Gastrocnemius medialis (tissue), 4 donors: ENCODE results near the gene ACLY. TPM values are rescaled to one million over a fixed set of nuclear protein-coding genes. Genes with fewer than 3 reads are reported as not detected.
A peak's percentile ranks its signal among the peaks of the same experiment; 100 is the strongest.
"Not testable (repeated sequence)": the region's sequence is repeated elsewhere in the genome, so short reads cannot be mapped to it uniquely, and the experiment has no call there.

Experiments used
- ATAC-seq, 2 donors: fragments of 150-250 bp; one replicate each; pipeline ENCODE4 v1.9.1; 2016
- DNase-seq, 2 donors: peaks; one replicate each; pipeline ENCODE4 v3.0.0-alpha.2; 2019
- H3K27ac ChIP-seq, 4 donors: fragments of 200-600 bp; sonication (generic); 1 replicate in 1 of 4; 2 replicates in 3 of 4; pipeline ENCODE4 v1.5.1; 2016 to 2018; ENCODE audit warnings: mild to moderate bottlenecking in 2 of 4, moderate library complexity in 1 of 4
- H3K27me3 ChIP-seq, 3 donors: fragments of 200-600 bp; sonication (generic) in 2 of 3; 1 replicate in 1 of 3; 2 replicates in 2 of 3; pipeline versions ENCODE4 v1.5.1 to v1.6.0; 2016 to 2019; ENCODE audit warnings: mild to moderate bottlenecking in 1 of 3, moderate library complexity in 1 of 3
- H3K36me3 ChIP-seq, 2 donors: fragments of 200-600 bp; sonication (generic) in 1 of 2; one replicate each; pipeline ENCODE4 v1.5.1; 2017 to 2018
- H3K4me1 ChIP-seq, 2 donors: fragments of 200-600 bp; sonication (generic) in 1 of 2; one replicate each; pipeline ENCODE4 v1.5.1; 2016 to 2017; ENCODE audit warnings: mild to moderate bottlenecking in 2 of 2
- H3K4me3 ChIP-seq, 4 donors: fragments of 200-600 bp; sonication (generic) in 3 of 4; 1 replicate in 1 of 4; 2 replicates in 3 of 4; pipeline ENCODE4 v1.5.1; 2016 to 2019; ENCODE audit warnings: mild to moderate bottlenecking in 2 of 4
- H3K9me3 ChIP-seq, 3 donors: fragments of 200-600 bp; sonication (generic) in 2 of 3; 1 replicate in 1 of 3; 2 replicates in 2 of 3; pipeline ENCODE4 v1.5.1; 2016 to 2019
- CTCF ChIP-seq, 5 experiments: fragments of 450-650 bp in 3 of 5; fragments of 200-600 bp in 2 of 5; sonication (generic) in 2 of 5; IDR thresholded peaks in 4 of 5; conservative IDR thresholded peaks in 1 of 5; 1 replicate in 4 of 5; 2 replicates in 1 of 5; pipeline ENCODE4 v1.5.1; 2016 to 2019; ENCODE audit warnings: antibody characterized with exemption in 5 of 5, mild to moderate bottlenecking in 3 of 5, moderate library complexity in 3 of 5
- POLR2A ChIP-seq, 2 donors: fragments of 450-650 bp; IDR thresholded peaks; one replicate each; pipeline ENCODE4 v1.6.1; 2017; ENCODE audit warnings: antibody characterized with exemption in 2 of 2, mild to moderate bottlenecking in 2 of 2, moderate library complexity in 2 of 2
- in situ Hi-C, 4 donors: fragments of 200-750 bp; cut with MboI; loops; one replicate each; pipeline versions ENCODE4 v1.15.0 to v1.8.0; 2017; ENCODE audit warnings: low sequenced_read_pairs in 4 of 4
- intact Hi-C: fragments of 100-400 bp; cut with DNase I; formaldehyde crosslinking; loops from one replicate; pipeline ENCODE4 v1.15.1; 2023; ENCODE audit warnings: low total_unique reads
- total RNA-seq, 4 donors: library from RNA; depleted of rRNA; stranded (reverse); fragments of >200 nt; gene quantifications; one replicate each; pipeline versions ENCODE4 v1.1.0 to v1.2.3, GENCODE V29; 2016

ACLY gene
- total RNA-seq, 4 donors from 2014 or later: 20.8 to 35.0 (median 30.7) TPM

- ATAC-seq: peak; percentile 40 to 72
- no peak for TF ChIP-seq POLR2A (IDR thresholded peaks at IDR 0.05)
- no peak for TF ChIP-seq CTCF (IDR thresholded peaks at IDR 0.05 in 4 of 5, conservative IDR thresholded peaks at IDR 0.05 in 1 of 5)
- Histone ChIP-seq H3K4me1 (peaks cover 19 to 21% of the 10 kb centered on the region in 2 donors), H3K27me3 (no peaks in the 10 kb centered on the region), H3K9me3 (no peaks in the 10 kb centered on the region), H3K4me3 (no peak overlapping the region), H3K36me3 (no peaks in the 10 kb centered on the region), H3K27ac (peak overlapping the region; percentile 19 to 72 (median 48))
- peak in 1 of 2 donors; percentile 58 for DNase-seq
- in situ Hi-C loops: no loop called here
- intact Hi-C loops: no loop called here
These were observed 19.5 kb upstream of the ACLY start for GRCh38 chr17:41937970-41938954.

GRCh38 chr17:41935641-41936040 is 16.9 kb upstream of the ACLY start:
- ATAC-seq (no peak), DNase-seq (no peak)
- H3K4me1 ChIP-seq: peaks cover 19 to 21% of the 10 kb centered on the region in 2 donors
- H3K27me3 ChIP-seq: no peaks in the 10 kb centered on the region
- TF ChIP-seq POLR2A (IDR thresholded peaks at IDR 0.05) (no peak), CTCF (IDR thresholded peaks at IDR 0.05 in 4 of 5, conservative IDR thresholded peaks at IDR 0.05 in 1 of 5) (no peak)
- H3K4me3 ChIP-seq: no peak overlapping the region
- in situ Hi-C loops: no loop called here
- H3K27ac ChIP-seq: no peak overlapping the region
- no peaks in the 10 kb centered on the region for H3K36me3 ChIP-seq
- no peaks in the 10 kb centered on the region for H3K9me3 ChIP-seq
- intact Hi-C loops: no loop called here

- Histone ChIP-seq H3K9me3 (no peaks in the 10 kb centered on the region), H3K4me1 (peaks cover 13 to 19% of the 10 kb centered on the region in 2 donors), H3K4me3 (no peak overlapping the region), H3K27me3 (no peaks in the 10 kb centered on the region), H3K27ac (no peak overlapping the region), H3K36me3 (no peaks in the 10 kb centered on the region)
- TF ChIP-seq CTCF (IDR thresholded peaks at IDR 0.05 in 4 of 5, conservative IDR thresholded peaks at IDR 0.05 in 1 of 5): no peak
- TF ChIP-seq POLR2A (IDR thresholded peaks at IDR 0.05): no peak
- intact Hi-C loops (no loop called here), in situ Hi-C loops (no loop called here)
- ATAC-seq (no peak), DNase-seq (no peak)
These were observed 14.2 kb upstream of the ACLY start for GRCh38 chr17:41932816-41933389.

- H3K4me1 ChIP-seq: peaks cover 5 to 12% of the 10 kb centered on the region in 2 donors
- ATAC-seq, H3K4me3 ChIP-seq, H3K36me3 ChIP-seq, in situ Hi-C loops, intact Hi-C loops, H3K27ac ChIP-seq, H3K9me3 ChIP-seq, DNase-seq, H3K27me3 ChIP-seq: not testable (repeated sequence)
These were observed 13.0 kb upstream of the ACLY start for GRCh38 chr17:41931715-41932114.

- DNase-seq, ATAC-seq: not testable (repeated sequence)
- intact Hi-C loops: loop anchor here (1.0 kb wide), 2 partner anchors 11 to 36 kb away; partner anchors contain the start of gene CNP
These were observed 12.0 kb upstream of the ACLY start for GRCh38 chr17:41930833-41931156.

More at GRCh38 chr17:41930833-41931156, 12.0 kb upstream of the ACLY start:
- Histone ChIP-seq H3K4me3 (peak overlapping the region; percentile 41 to 70 (median 62)), H3K27ac (peak overlapping the region; percentile 84 to 97 (median 90)), H3K4me1 (peaks cover 5 to 12% of the 10 kb centered on the region in 2 donors)
- H3K9me3 ChIP-seq, H3K36me3 ChIP-seq, H3K27me3 ChIP-seq, in situ Hi-C loops: not testable (repeated sequence)
